ENCODE data around the gene ZDHHC14.
A peak's percentile ranks its signal among the peaks of the same experiment; 100 is the strongest.

The ZDHHC14 gene

GRCh38 chr6:157533048-157533871, 152.3 kb downstream of the ZDHHC14 start:
- DNase-seq (ENCODE audit: low read depth) = no peak

GRCh38 chr6:157534134-157534871, 153.3 kb downstream of the ZDHHC14 start:
- no peak for DNase-seq (ENCODE audit: low read depth)

GRCh38 chr6:157534977-157535339, 154.0 kb downstream of the ZDHHC14 start:
- no peak for DNase-seq (ENCODE audit: low read depth)

- DNase-seq (ENCODE audit: low read depth) = peak; percentile 68
Measured at GRCh38 chr6:157535340-157536222, 154.6 kb downstream of the ZDHHC14 start.

- DNase-seq (ENCODE audit: low read depth) = no peak
Measured at GRCh38 chr6:157536223-157536545, 155.2 kb downstream of the ZDHHC14 start.

- DNase-seq (ENCODE audit: low read depth) = peak; percentile 79
Measured at GRCh38 chr6:157537556-157537955, 156.6 kb downstream of the ZDHHC14 start.

GRCh38 chr6:157538168-157538567, 157.2 kb downstream of the ZDHHC14 start:
- DNase-seq (ENCODE audit: low read depth) = no peak

- DNase-seq (ENCODE audit: low read depth) = no peak
Measured at GRCh38 chr6:157538698-157539097, 157.7 kb downstream of the ZDHHC14 start.

GRCh38 chr6:157539421-157539822, 158.4 kb downstream of the ZDHHC14 start:
- DNase-seq (ENCODE audit: low read depth) = no peak

- DNase-seq (ENCODE audit: low read depth) = no peak
Measured at GRCh38 chr6:157539900-157540752, 159.1 kb downstream of the ZDHHC14 start.

GRCh38 chr6:157541618-157542413, 160.8 kb downstream of the ZDHHC14 start:
- no peak for DNase-seq (ENCODE audit: low read depth)

- no peak for DNase-seq (ENCODE audit: low read depth)
Measured at GRCh38 chr6:157542414-157543160, 161.6 kb downstream of the ZDHHC14 start.

- DNase-seq (ENCODE audit: low read depth) = no peak
Measured at GRCh38 chr6:157546321-157546720, 165.3 kb downstream of the ZDHHC14 start.

GRCh38 chr6:157547112-157547511, 166.1 kb downstream of the ZDHHC14 start:
- DNase-seq (ENCODE audit: low read depth) = no peak

GRCh38 chr6:157548635-157549467, 167.9 kb downstream of the ZDHHC14 start:
- no peak for DNase-seq (ENCODE audit: low read depth)

GRCh38 chr6:157549468-157549745, 168.4 kb downstream of the ZDHHC14 start:
- DNase-seq (ENCODE audit: low read depth) = no peak

- no peak for DNase-seq (ENCODE audit: low read depth)
Measured at GRCh38 chr6:157550114-157550989, 169.4 kb downstream of the ZDHHC14 start.
